GM12873 (cell line): ENCODE measurements around the gene RGL1.

ENCODE experiments used
- TF ChIP-seq, protein P1 (sequence below): IDR thresholded peaks from 2 replicates; pipeline ENCODE4 v1.5.1; 2012; ENCODE audit warnings: low read depth, mild to moderate bottlenecking, moderate library complexity, low read length, control low read depth; ENCODE audit not compliant: insufficient read depth; ENCODE audit errors: missing control alignments

Gene RGL1

DNA sequence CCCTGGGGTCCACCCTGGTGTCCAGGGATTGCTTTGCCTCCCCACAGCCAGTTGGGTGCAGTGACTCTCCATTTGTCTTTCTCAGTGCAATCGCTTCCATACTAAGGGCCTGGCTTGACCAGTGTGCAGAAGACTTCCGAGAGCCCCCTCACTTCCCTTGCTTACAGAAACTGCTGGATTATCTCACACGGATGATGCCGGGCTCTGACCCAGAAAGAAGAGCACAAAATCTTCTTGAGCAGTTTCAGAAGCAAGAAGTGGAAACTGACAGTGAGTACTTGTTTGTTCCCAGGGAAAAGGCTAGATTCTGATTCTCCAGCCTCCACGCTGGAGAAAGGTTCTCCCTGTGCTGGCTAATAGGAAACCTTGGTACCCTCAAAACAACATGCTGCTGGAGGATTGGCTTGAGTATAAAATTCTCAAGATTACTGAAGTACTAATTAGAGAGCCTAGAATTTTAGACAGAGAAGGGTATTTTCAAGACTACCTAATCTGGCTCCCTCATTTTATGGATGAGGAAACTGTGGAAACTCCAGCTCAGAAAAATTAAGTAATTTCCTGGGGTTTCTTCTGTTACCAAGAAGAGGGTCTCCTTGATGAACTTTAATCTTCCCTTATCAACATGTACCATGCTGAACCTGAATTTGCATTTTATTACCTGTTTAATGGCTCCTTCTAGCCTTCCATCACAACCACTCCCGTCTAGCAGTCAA lies 75.8 kb downstream of the RGL1 start:
- TF ChIP-seq, protein P1, sequence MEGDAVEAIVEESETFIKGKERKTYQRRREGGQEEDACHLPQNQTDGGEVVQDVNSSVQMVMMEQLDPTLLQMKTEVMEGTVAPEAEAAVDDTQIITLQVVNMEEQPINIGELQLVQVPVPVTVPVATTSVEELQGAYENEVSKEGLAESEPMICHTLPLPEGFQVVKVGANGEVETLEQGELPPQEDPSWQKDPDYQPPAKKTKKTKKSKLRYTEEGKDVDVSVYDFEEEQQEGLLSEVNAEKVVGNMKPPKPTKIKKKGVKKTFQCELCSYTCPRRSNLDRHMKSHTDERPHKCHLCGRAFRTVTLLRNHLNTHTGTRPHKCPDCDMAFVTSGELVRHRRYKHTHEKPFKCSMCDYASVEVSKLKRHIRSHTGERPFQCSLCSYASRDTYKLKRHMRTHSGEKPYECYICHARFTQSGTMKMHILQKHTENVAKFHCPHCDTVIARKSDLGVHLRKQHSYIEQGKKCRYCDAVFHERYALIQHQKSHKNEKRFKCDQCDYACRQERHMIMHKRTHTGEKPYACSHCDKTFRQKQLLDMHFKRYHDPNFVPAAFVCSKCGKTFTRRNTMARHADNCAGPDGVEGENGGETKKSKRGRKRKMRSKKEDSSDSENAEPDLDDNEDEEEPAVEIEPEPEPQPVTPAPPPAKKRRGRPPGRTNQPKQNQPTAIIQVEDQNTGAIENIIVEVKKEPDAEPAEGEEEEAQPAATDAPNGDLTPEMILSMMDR: no peak

DNA sequence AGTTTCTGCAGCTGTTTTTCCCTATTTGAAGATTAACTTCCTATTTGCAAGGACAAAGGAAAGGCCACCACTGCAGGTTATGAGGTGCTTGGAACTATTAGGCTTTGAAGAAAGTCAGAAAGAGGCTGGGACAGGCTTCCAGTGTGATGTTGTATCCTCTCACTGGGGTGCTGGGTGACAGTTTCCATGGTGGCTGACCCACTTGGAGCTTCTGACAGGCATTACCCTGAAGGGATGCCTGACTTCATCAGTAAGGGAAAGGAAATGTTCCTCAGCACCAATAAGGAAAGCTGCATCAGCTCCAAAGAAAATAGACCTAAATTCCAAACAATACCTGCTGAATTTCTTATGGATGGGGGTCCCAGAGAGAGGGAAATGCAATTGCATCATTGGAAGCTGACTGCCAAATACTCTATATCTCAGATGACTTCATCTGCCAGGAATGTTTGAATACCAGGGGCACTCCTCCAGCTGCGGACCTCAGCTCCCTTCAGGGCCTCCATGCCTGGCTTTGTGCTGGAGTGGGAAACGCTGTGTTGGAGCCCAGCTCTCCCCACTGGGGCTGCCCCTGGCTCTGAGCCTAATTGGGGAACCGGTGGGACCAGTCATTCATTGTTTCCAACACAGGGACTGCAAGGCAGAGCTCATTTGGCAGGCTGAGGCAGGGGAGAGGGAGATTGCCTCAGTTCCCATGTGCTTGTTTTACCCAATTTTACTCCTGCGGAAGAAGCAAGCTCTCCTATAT lies 76.6 kb downstream of the RGL1 start:
- TF ChIP-seq, protein P1: no peak

DNA sequence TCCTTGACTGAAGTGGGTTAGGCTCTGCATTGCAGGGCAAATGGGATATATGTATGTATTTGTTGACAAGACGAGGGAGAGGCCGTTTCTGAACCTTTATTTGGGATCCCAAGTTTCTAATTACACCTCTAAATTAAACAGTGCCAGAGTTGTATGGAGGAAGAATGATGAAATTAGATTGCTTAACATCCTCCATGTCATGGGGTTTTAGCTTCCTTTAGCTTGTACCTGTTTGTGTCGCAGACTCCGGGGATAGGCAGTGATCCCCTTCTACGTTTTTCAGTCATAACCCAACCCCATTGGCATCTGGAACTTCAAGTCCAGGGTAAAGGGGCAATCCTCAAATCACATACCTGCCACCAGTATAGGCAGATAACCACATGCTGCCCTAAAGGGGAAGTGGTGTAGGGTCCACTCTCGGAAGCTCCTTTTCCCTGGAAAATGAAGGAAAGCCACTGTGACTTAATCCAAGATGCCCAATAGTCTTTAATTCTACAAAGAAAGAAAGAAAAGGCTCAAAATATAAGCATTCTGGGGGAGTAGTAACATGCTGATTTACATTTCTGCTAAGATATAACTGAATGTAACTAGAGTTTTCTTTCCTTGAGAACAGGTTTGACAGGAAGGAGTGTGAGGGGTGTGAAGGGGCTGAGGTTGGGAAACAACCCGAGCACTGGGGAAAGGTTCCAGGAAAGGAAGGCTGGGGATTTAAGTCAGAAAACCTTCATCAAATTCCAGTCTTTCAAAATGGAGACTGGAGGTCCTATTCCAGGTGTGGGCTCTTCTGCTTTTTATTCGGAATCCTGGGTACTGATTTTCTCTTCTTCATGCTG lies 77.6 kb downstream of the RGL1 start:
- TF ChIP-seq, protein P1: no peak

DNA sequence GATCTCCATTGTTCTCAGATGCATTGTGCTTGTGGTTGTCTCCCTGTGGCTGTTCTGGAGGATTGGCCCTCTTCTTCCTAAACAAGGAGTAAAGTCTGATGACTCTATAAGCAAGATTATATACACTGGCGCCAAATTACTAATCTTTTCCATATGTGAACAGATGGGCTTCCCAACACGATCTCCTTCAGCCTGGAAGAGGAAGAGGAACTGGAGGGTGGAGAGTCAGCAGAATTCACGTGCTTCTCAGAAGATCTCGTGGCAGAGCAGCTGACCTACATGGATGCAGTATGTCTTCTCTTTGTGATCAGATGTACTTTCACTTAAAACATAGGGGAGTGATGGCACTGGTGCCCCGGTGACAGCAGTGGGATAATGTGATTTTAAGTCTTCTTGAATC lies 78.7 kb downstream of the RGL1 start:
- TF ChIP-seq, protein P1: no peak

DNA sequence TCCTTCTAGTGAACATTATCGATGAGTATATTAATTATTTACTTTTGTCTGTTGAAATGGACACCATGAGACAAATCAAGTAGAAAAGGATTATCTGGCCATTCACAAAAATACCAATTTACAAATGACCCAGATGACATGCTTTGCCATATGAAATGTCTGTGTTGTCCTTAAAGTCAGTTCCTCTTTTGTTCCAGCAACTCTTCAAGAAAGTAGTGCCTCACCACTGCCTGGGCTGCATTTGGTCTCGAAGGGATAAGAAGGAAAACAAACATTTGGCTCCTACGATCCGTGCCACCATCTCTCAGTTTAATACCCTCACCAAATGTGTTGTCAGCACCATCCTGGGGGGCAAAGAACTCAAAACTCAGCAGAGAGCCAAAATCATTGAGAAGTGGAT lies 79.6 kb downstream of the RGL1 start:
- TF ChIP-seq, protein P1: no peak

DNA sequence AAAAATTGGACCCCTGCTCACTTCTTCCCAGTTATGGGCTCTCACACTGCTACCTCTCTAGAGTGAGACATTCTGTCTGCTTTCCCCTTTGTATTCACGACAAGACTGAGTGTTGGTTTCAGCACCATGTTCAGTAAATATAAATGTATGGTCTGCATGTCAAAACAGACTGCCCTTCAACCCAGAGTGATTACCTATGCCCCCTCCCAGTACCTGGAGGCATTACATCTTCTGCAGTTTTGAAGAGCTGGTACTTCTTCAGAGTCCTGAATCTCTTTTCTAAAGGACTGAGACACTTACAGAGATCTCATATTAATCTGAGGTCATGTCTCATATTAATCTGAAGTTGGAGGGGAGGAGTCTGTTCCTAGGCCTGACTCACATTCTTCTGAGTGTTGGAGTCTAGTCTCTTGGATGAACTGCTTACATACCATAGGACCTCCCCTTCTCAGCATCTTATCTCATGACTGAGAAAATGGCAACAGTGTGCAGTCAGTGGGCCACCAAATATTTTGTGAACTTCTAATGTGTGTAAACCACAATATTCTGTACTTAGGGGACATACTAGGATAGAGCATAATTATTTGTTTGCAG lies 80.3 kb downstream of the RGL1 start:
- TF ChIP-seq, protein P1: peak; percentile 22
